T-helper 2 cell treated with Interferon-gamma antibody and Interleukin-4, amounts not matched to agents 5 μg/mL and 100 μg/mL, for 36 hours (primary cell): Measurements from ENCODE around the gene CACNA1S.
A peak's percentile ranks its signal among the peaks of the same experiment; 100 is the strongest.

Source experiments
- DNase-seq: peaks from one replicate; pipeline ENCODE4 v3.0.0; 2021; ENCODE audit warnings: low spot score
- H3K27ac Mint-ChIP-seq: one replicate; pipeline ENCODE4 v1.8.0; 2021; ENCODE audit warnings: mild to moderate bottlenecking, mixed read lengths
- H3K27me3 Mint-ChIP-seq: one replicate; pipeline ENCODE4 v1.8.0; 2021; ENCODE audit warnings: low read depth, mixed read lengths
- H3K36me3 Mint-ChIP-seq: one replicate; pipeline ENCODE4 v1.8.0; 2021; ENCODE audit warnings: low read depth, mixed read lengths
- H3K4me1 Mint-ChIP-seq: one replicate; pipeline ENCODE4 v1.8.0; 2021; ENCODE audit warnings: low read depth, mixed read lengths
- H3K4me3 Mint-ChIP-seq: one replicate; pipeline ENCODE4 v1.8.0; 2022; ENCODE audit warnings: mild to moderate bottlenecking, moderate library complexity, mixed read lengths
- H3K9me3 Mint-ChIP-seq: one replicate; pipeline ENCODE4 v1.8.0; 2021; ENCODE audit warnings: mixed read lengths

The CACNA1S gene

DNA sequence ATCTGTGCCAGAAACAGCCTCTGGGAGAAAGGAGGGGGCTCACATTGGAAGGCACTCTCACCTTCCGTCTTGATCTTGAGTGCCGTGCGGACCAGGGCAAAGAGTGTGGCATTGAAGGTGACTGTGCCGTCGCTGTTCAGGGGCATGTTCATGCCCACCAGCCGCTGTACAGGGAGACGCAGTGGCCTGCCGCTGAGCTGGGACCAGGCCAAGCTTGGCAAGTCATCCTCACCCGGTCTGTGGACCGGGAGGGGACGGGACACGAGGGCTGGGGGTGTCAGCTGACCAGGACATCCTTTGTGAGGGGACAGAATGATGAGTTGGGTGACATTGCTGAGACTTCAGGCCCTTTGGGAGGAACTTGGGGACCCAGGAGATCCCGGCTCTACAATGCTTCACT, 63.7 kb downstream of the CACNA1S start:
- Mint-ChIP-seq H3K9me3 (no peaks in the 10 kb centered on the region), H3K4me3 (no peak overlapping the region), H3K27ac (no peak overlapping the region)

DNA sequence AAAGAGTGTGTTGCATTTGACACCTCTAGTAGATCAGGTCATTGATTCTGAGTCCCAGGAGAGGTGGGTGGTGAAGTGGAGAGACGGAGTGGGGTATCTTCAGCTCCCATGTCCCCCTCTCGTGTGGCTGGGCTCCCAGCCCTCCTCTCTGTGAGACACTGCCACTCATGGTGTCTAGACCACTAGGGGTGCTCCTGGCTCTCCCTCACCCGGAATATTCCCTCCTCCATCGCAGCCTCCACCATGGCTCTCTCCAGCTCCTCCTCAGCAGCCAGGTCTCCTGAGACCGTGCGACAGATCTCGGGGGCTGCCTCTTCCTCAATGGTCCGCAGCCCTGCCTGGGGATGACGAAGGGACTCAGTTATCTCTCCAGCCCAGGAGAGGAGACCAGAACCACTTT, 68.1 kb downstream of the CACNA1S start:
- no peak for DNase-seq
- H3K4me3 Mint-ChIP-seq: no peak overlapping the region
- peaks cover 2% of the 10 kb centered on the region for H3K4me1 Mint-ChIP-seq
- no peaks in the 10 kb centered on the region for H3K36me3 Mint-ChIP-seq
- no peak overlapping the region for H3K27ac Mint-ChIP-seq
- H3K9me3 Mint-ChIP-seq: no peaks in the 10 kb centered on the region
- H3K27me3 Mint-ChIP-seq: peaks cover 3% of the 10 kb centered on the region

More for the DNA sequence above, 63.7 kb downstream of the CACNA1S start:
- Mint-ChIP-seq H3K4me1 (no peaks in the 10 kb centered on the region), H3K27me3 (peaks cover 3% of the 10 kb centered on the region), H3K36me3 (no peaks in the 10 kb centered on the region)
- no peak for DNase-seq

DNA sequence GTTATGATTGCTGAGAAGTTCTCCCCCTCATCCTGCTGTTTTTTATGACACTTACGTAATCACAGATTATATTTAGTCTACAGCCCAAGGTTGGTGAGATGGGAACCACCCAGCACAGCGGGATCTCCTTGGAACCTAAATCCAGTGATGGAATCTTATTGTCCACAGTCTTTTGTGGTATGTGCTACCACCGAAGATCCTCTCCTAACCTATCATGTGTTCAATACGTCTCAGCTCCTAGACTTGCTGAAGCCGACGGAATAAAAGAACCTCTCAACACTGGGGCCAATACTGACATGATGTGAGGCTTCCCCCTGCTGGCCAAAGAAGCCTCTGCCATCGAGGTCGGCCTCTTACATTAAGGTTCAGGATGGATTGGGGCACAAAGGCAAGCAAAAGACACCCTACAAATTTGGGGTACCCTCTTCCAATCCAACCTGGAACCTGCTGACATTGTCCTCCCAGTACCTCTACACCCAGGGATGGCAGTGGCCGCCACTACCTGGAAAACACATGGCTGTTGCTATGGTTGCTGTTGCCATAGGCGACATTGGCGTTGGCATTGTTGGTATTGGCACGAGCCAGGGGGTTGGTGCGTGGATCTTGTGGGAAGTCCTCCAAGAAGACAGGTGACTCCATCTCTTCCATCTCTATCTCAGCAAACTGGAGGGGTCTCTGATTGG, 69.3 kb downstream of the CACNA1S start:
- Mint-ChIP-seq H3K27me3 (peaks cover 3% of the 10 kb centered on the region), H3K36me3 (no peaks in the 10 kb centered on the region), H3K27ac (peak overlapping the region; percentile 42), H3K9me3 (no peaks in the 10 kb centered on the region), H3K4me1 (peaks cover 2% of the 10 kb centered on the region), H3K4me3 (no peak overlapping the region)
- peak; percentile 36 for DNase-seq

DNA sequence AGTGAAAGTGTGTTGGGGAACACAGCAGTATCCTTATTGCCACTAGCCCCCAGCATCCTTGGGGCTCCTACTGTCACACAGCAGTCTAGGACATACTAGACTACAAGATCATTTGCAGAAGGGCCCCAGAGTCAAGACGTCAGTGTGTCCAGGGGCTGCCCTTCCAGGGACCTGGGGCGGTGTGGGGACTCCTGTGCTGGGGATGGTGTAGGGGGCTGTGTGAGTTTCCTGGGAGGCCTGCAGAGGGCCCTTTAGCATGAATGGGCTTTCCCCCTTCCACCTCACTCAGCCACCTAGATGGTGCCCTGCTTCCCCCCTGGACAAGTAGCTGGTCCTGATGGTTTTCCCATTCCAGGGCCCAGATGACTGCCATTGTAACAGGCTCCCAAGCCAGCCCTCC, 71.2 kb downstream of the CACNA1S start:
- H3K27me3 Mint-ChIP-seq: peaks cover 3% of the 10 kb centered on the region
- no peaks in the 10 kb centered on the region for H3K36me3 Mint-ChIP-seq
- H3K4me1 Mint-ChIP-seq: peaks cover 2% of the 10 kb centered on the region
- no peak overlapping the region for H3K27ac Mint-ChIP-seq
- H3K9me3 Mint-ChIP-seq: no peaks in the 10 kb centered on the region
- DNase-seq: no peak
- H3K4me3 Mint-ChIP-seq: no peak overlapping the region

DNA sequence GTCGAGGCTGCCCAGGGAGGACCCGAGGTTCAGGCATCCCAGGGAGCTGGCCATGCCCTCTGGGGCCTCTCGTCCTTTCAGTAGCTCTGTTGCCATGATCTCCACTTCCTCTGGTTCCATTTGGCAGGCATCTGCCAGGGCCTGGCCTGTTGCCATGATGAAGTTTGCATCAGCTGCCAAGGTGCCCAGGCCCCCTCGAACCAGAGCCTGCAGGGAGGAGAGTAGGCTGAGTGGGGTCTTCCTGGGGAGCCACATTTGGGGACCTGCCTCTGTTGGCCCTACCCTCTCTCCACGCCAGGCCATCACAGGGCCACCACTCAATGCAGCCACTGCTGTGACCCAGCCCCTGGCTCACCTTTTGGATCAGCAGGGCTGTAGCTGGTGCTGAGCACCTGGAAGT, 72.3 kb downstream of the CACNA1S start:
- Mint-ChIP-seq H3K9me3 (no peaks in the 10 kb centered on the region), H3K4me1 (peaks cover 2% of the 10 kb centered on the region), H3K27me3 (peaks cover 3% of the 10 kb centered on the region), H3K4me3 (no peak overlapping the region), H3K27ac (no peak overlapping the region), H3K36me3 (no peaks in the 10 kb centered on the region)
- no peak for DNase-seq

DNA sequence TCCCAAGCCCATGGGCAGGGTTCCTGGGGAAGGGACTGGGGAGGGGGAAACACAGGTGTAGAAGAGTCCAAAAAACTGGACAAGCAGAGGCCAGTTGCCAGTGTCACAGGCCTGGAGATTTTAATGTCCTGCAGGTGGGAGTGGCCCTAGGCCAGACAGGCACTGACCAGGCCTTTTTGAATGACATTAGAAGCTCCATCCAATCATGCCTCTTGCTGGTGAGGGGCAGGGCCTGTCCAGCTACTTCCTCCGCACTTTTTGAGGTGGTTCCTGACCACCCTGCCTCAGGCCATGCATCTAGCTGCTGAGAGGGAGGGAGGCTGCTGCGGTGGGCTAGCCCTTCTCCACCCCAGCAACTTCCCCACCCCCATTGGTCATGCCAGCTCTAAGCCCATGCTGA, 72.8 kb downstream of the CACNA1S start:
- Mint-ChIP-seq H3K4me1 (peaks cover 2% of the 10 kb centered on the region), H3K27me3 (peaks cover 3% of the 10 kb centered on the region), H3K27ac (no peak overlapping the region), H3K36me3 (no peaks in the 10 kb centered on the region), H3K4me3 (no peak overlapping the region), H3K9me3 (no peaks in the 10 kb centered on the region)
- DNase-seq: no peak

DNA sequence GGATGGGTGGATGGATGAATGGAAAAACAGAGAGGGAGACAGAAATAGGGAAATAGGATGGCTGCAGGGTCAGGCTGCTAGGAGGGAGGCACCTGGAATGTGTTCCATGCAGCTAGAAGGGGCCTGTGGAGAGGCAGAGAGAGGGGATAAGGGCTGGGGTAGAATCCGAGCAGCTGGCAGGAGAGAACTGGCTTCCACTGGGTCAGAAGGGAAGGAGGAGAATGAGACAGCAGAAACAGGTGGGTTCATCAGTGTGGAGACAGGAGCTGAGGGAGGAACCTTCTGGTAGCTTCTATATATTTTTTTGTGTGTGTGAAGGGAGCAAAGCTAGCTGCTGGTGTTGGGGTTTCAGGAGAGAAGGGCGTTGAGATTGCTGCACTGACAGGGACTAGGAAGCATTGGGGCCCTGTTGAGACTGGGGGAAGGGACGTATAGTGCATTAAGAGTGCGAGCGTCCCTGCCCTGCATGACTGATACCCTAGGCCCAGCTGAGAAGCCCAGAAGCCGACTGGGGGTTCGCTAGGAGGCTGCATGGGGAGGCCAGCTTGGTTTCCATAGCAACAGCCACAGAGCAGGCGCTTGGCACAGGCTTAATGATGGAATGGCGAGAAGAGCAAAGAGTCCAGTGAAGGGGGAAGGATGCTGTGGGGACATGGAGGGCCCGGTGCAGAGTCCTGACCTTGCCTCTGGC, 73.9 kb downstream of the CACNA1S start:
- Mint-ChIP-seq H3K4me3 (no peak overlapping the region), H3K9me3 (no peaks in the 10 kb centered on the region), H3K4me1 (peaks cover 2% of the 10 kb centered on the region), H3K27me3 (no peaks in the 10 kb centered on the region), H3K36me3 (no peaks in the 10 kb centered on the region), H3K27ac (no peak overlapping the region)
- no peak for DNase-seq

DNA sequence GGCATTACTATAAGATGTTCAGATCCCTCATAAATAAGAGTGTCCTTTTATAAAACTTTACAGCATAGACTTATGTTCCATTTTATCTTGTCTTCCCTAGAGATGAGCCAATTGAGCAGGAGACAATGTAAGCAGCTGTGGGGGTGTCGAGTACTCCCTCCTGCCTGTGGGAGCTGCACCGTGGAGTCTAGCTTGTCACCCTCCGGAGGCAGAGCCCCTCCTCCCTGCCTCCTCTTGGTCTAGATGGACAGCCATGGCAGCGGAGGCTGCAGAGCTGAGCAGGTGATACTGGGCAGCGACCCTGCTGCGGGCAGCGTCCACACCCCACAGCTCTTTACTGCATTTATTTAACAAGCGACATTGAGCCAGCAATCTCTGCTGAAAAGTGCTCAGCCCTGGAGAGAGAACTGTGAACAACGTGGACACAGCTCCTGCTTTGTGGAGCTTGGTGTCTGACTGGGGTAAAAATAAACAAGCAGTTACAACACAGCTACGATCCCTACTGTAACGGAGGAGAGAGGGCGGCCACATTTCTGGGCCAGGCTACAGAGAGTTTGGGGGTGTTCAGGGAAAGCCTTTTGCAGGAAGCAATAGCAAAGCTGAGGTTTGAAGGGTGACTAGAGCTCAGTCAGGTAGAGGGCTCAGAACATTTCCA, 75.9 kb downstream of the CACNA1S start:
- no peaks in the 10 kb centered on the region for H3K36me3 Mint-ChIP-seq
- no peak for DNase-seq
- no peak overlapping the region for H3K4me3 Mint-ChIP-seq
- H3K27ac Mint-ChIP-seq: no peak overlapping the region
- H3K9me3 Mint-ChIP-seq: no peaks in the 10 kb centered on the region
- no peaks in the 10 kb centered on the region for H3K27me3 Mint-ChIP-seq
- H3K4me1 Mint-ChIP-seq: no peaks in the 10 kb centered on the region

DNA sequence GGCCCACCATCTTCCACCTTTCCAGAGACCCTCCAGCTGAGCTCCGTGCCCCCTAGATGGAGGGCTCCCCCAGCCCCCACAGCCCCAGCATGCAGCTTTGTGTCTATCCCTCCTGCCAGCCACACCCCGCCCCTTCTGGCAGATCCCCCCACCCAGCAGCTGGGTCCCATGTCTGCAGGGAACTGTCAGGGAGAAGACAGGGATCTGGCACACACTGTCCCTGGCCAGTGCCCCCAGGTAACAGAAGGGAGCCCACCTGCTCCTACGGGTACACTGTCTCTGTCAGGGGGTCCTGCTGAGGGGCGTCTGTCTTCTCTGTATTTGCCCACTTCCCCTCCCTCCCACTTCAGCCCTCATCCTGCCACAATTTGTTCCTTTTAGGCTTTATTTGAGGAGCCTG, 77.6 kb downstream of the CACNA1S start:
- H3K36me3 Mint-ChIP-seq: no peaks in the 10 kb centered on the region
- H3K4me3 Mint-ChIP-seq: no peak overlapping the region
- no peaks in the 10 kb centered on the region for H3K4me1 Mint-ChIP-seq
- H3K27ac Mint-ChIP-seq: no peak overlapping the region
- no peak for DNase-seq
- H3K9me3 Mint-ChIP-seq: no peaks in the 10 kb centered on the region
- peaks cover 3% of the 10 kb centered on the region for H3K27me3 Mint-ChIP-seq

DNA sequence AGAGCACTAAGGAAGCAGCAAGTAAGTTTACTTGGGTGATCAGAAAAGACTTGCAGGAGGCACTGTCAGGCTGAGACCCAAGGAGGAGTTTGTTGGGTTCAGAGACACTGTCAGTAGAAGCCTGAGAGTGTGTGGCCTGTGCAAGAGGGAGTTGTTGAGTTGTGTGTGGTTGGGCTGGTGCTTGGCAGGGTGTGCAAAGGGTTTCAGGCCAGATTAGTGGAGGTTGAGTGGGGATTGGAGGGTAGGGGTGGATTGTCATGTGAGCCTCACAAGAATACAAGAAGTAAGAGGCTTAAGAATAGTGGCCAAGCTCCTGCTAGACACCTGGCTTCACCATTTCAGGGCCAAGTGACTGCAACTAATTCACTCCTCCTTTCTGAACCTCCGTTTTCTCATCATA, 79.8 kb downstream of the CACNA1S start:
- Mint-ChIP-seq H3K27ac (no peak overlapping the region), H3K27me3 (peaks cover 3% of the 10 kb centered on the region)

DNA sequence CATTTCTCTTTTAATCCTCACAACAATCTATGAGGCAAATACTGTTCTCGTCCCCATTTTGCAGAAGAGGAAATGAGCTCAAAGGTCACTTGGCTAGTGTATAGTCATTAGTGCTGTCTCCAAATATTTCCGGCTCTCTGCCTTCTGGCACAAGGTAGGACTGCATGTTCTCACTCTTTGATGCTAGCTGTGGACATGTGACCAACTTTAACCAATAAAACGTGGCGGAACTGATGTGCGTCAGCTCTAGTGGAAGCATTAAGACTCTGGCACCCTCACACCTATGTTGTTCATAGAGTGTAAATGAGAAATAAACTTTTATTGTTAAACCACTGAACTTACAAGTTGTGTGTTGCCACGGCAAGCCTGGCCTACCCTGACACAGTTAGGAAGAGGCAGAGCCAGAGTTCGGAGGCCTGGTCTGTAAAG, 83.8 kb downstream of the CACNA1S start:
- peaks cover 36% of the 10 kb centered on the region for H3K4me1 Mint-ChIP-seq
- peaks cover 3% of the 10 kb centered on the region for H3K27me3 Mint-ChIP-seq
- no peaks in the 10 kb centered on the region for H3K9me3 Mint-ChIP-seq
- DNase-seq: no peak
- no peak overlapping the region for H3K27ac Mint-ChIP-seq
- no peaks in the 10 kb centered on the region for H3K36me3 Mint-ChIP-seq
- H3K4me3 Mint-ChIP-seq: no peak overlapping the region

More for the DNA sequence above, 79.8 kb downstream of the CACNA1S start:
- no peak for DNase-seq
- Mint-ChIP-seq H3K36me3 (no peaks in the 10 kb centered on the region), H3K4me1 (peaks cover 3% of the 10 kb centered on the region), H3K4me3 (no peak overlapping the region), H3K9me3 (no peaks in the 10 kb centered on the region)

DNA sequence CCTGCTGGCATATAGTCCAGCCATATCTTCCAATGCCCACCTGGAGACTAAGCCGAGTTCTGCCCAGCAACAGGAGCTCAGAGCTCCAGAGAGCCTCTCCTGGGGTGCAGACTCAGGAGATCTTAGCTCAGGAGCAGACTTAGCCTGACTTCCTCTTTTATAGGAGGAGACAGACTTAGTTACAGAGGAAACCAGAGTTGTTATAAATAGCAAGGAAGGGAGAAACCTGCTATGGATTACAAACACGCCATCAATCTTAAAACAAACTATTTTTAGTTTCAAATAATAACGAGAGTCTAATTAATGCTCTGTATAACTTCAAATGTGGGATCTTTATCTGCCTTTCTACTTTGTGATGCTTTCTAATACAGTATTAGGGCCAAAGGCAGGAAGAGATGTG, 85.4 kb downstream of the CACNA1S start:
- Mint-ChIP-seq H3K27ac (no peak overlapping the region), H3K9me3 (no peaks in the 10 kb centered on the region), H3K4me3 (peak overlapping the region; percentile 30), H3K27me3 (peaks cover 3% of the 10 kb centered on the region), H3K4me1 (peaks cover 37% of the 10 kb centered on the region), H3K36me3 (peaks cover 10% of the 10 kb centered on the region)
- DNase-seq: no peak

DNA sequence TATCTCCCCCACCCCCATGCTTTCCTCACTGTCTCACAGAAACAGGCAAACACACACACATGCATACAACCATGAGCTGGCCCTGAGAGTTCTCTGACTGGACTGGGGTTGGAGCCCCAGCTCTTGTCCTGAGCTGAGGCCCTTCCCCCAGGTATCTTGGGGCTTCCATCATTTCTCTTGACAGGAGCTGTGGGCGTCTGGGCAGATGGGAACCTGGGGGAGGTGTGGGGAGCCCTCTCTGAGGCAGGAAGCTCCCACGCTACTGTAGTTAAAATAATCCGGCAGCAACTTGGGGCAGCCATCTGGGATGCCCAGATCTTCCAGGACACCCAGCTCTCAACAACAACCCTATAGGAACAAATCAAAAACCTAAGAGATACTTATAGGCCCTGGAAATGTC, 86.0 kb downstream of the CACNA1S start:
- H3K27me3 Mint-ChIP-seq: peaks cover 3% of the 10 kb centered on the region
- peak overlapping the region; percentile 46 for H3K27ac Mint-ChIP-seq
- no peaks in the 10 kb centered on the region for H3K9me3 Mint-ChIP-seq
- H3K36me3 Mint-ChIP-seq: peaks cover 12% of the 10 kb centered on the region
- no peak for DNase-seq
- H3K4me1 Mint-ChIP-seq: peaks cover 40% of the 10 kb centered on the region
- H3K4me3 Mint-ChIP-seq: peak overlapping the region; percentile 21

DNA sequence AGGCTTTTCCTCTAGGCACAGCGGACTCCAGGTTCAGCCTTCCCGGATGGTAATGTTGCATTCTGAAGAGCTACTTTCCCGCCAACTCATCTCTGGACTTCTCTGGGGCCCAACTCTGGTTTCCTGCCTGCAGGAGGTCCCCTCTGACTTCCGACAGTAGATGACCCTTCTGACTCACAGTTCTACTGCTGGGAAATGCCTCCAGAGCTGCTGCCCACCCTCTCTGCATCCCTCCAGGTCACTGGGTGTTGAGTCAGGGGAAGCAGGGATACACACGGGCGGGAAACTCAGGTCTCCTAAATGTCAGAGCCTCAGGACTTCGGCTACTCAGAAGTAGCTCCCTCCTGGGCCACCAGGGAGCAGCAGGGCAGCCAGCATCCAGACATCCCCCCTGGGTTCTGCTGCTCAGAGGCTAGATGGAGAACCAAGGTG, 86.6 kb downstream of the CACNA1S start:
- Mint-ChIP-seq H3K27me3 (no peaks in the 10 kb centered on the region), H3K4me1 (peaks cover 44% of the 10 kb centered on the region), H3K9me3 (no peaks in the 10 kb centered on the region), H3K4me3 (peak overlapping the region; percentile 21), H3K36me3 (peaks cover 14% of the 10 kb centered on the region), H3K27ac (peak overlapping the region; percentile 27)
- DNase-seq: peak; percentile 58
